Loucy (cell line): ENCODE results near the gene KLHL41.

Source experiments
- H2AFZ ChIP-seq: fragments of 200-600 bp; sonication (generic); 2 replicates; pipeline ENCODE4 v1.6.0; 2016; ENCODE audit warnings: antibody characterized with exemption, mild to moderate bottlenecking, low read length, moderate library complexity
- H3F3A ChIP-seq: fragments of 200-600 bp; 2 replicates; pipeline ENCODE4 v1.6.0; 2016; ENCODE audit warnings: antibody characterized with exemption, low read depth, mild to moderate bottlenecking
- H3K27me3 ChIP-seq: fragments of 200-600 bp; sonication (generic); 2 replicates; pipeline ENCODE4 v1.6.1; 2014; ENCODE audit warnings: low read length, mild to moderate bottlenecking; ENCODE audit not compliant: insufficient read depth, poor library complexity, severe bottlenecking
- H3K36me3 ChIP-seq: fragments of 200-600 bp; sonication (generic); 2 replicates; pipeline ENCODE4 v1.6.1; 2016; ENCODE audit warnings: low read length; ENCODE audit not compliant: insufficient read depth
- H3K4me1 ChIP-seq: fragments of 200-600 bp; sonication (generic); 2 replicates; pipeline ENCODE4 v1.5.1; 2014; ENCODE audit warnings: low read length, mild to moderate bottlenecking; ENCODE audit not compliant: insufficient read depth, poor library complexity, severe bottlenecking
- H3K4me2 ChIP-seq: fragments of 200-600 bp; sonication (generic); 2 replicates; pipeline ENCODE4 v1.6.0; 2014; ENCODE audit warnings: antibody characterized with exemption, low read length, low read depth, mild to moderate bottlenecking; ENCODE audit not compliant: poor library complexity, severe bottlenecking
- H3K4me3 ChIP-seq: fragments of 200-600 bp; sonication (generic); 2 replicates; pipeline ENCODE4 v1.5.1; 2014; ENCODE audit warnings: low read length, mild to moderate bottlenecking, mixed read lengths; ENCODE audit not compliant: poor library complexity, severe bottlenecking
- H3K79me2 ChIP-seq: fragments of 200-600 bp; sonication (generic); 2 replicates; pipeline ENCODE4 v1.6.1; 2014; ENCODE audit warnings: low read length; ENCODE audit not compliant: insufficient read depth
- H3K9ac ChIP-seq: fragments of 200-600 bp; sonication (generic); 2 replicates; pipeline ENCODE4 v1.6.0; 2014; ENCODE audit warnings: mild to moderate bottlenecking, low read depth, low read length, moderate library complexity; ENCODE audit not compliant: poor library complexity, severe bottlenecking
- H3K9me2 ChIP-seq: fragments of 200-600 bp; sonication (generic); replicated peaks from 2 replicates; pipeline ENCODE4 v1.6.1; 2016; ENCODE audit warnings: low read depth, low read length, mixed read lengths
- H3K9me3 ChIP-seq: fragments of 200-600 bp; sonication (generic); 2 replicates; pipeline ENCODE4 v1.6.1; 2014; ENCODE audit warnings: mild to moderate bottlenecking, antibody characterized with exemption, low read length, low read depth; ENCODE audit not compliant: insufficient read depth
- H4K20me1 ChIP-seq: fragments of 200-600 bp; sonication (generic); 2 replicates; pipeline ENCODE4 v1.6.0; 2014; ENCODE audit warnings: antibody characterized with exemption, low read length, mild to moderate bottlenecking; ENCODE audit not compliant: insufficient read depth, poor library complexity, severe bottlenecking
- CTCF ChIP-seq: fragments of 200-600 bp; sonication (generic); conservative IDR thresholded peaks from 2 replicates; pipeline ENCODE4 v1.5.1; 2014; ENCODE audit warnings: mild to moderate bottlenecking, antibody characterized with exemption, low read length
- EZH2phosphoT487 ChIP-seq: fragments of 200-600 bp; IDR thresholded peaks from 2 replicates; pipeline ENCODE4 v1.6.1; 2018; ENCODE audit warnings: antibody characterized with exemption, mild to moderate bottlenecking, moderate library complexity, borderline replicate concordance

Gene KLHL41

DNA sequence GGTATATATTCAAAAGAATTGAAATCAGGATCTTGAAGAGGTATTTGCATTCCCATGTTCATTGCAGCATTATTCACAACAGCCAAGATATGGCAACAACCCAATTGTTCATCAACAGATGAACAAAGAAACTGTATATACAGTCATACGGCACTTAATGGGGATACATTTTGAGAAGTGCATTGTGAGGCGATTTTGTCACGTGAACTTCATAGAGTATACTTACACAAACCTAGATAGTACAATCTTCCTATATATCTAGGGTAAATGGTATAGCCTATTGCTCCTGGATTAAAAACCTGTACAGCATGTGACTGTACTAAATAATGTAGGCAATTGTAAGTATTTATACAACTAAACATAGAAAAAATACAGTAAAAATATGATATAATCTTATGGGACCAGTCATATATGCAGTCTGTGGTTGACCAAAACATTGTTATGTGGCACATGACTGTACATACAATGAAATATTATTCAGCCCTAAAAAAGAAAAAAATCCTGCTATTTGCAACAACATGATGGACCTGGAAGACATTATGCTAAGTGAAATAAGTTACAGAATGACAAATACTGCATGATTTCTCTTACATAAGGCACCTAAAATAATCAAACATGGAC is 39.4 kb upstream of the KLHL41 start:
- H3K9me3 ChIP-seq = no peaks in the 10 kb centered on the region
- no peak overlapping the region for H3K9ac ChIP-seq
- no peaks in the 10 kb centered on the region for H3F3A ChIP-seq
- H3K4me3 ChIP-seq = no peak overlapping the region
- H3K9me2 ChIP-seq = no peaks in the 10 kb centered on the region
- no peaks in the 10 kb centered on the region for H3K27me3 ChIP-seq
- no peak overlapping the region for H2AFZ ChIP-seq
- H3K4me2 ChIP-seq = no peak overlapping the region
- H4K20me1 ChIP-seq = no peaks in the 10 kb centered on the region
- no peaks in the 10 kb centered on the region for H3K36me3 ChIP-seq
- no peak for TF ChIP-seq CTCF
- TF ChIP-seq EZH2phosphoT487 = no peak
- no peaks in the 10 kb centered on the region for H3K79me2 ChIP-seq
- no peaks in the 10 kb centered on the region for H3K4me1 ChIP-seq

GRCh38 chr2:169472249-169472648 is 37.3 kb upstream of the KLHL41 start:
- Histone ChIP-seq H3K9me3 (no peaks in the 10 kb centered on the region), H2AFZ (no peak overlapping the region; the same call in 1 of the 2 replicates), H3K36me3 (no peaks in the 10 kb centered on the region), H3K4me2 (no peak overlapping the region), H3K79me2 (no peaks in the 10 kb centered on the region), H4K20me1 (no peaks in the 10 kb centered on the region), H3K4me3 (no peak overlapping the region), H3K9ac (no peak overlapping the region), H3K4me1 (no peaks in the 10 kb centered on the region), H3K27me3 (no peaks in the 10 kb centered on the region), H3K9me2 (no peaks in the 10 kb centered on the region), H3F3A (no peaks in the 10 kb centered on the region)
- TF ChIP-seq CTCF (no peak), EZH2phosphoT487 (no peak)

DNA sequence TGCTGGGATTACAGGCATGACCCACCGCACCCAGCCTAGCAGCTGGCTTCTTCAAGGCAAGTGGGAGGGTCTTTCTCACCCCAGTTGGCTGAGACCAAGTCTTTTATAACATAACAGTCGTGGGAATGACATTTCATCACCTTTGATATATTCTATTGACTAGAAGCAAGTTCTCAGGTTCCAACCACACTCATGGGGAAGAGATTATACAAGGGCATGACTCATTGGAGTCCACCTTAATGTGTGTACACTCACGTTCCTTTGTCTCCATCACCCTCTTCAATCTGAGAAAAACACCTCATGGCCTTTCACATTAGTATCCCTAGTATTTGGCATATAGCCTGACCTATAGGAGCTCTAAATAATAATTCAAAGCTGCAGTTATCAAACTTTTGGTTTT is 33.0 kb upstream of the KLHL41 start:
- Histone ChIP-seq H3K9ac (no peak overlapping the region), H3K9me3 (no peaks in the 10 kb centered on the region), H3K9me2 (no peaks in the 10 kb centered on the region), H3K79me2 (no peaks in the 10 kb centered on the region), H3K4me3 (no peak overlapping the region), H4K20me1 (no peaks in the 10 kb centered on the region), H3F3A (no peaks in the 10 kb centered on the region), H3K27me3 (no peaks in the 10 kb centered on the region), H3K4me2 (no peak overlapping the region), H2AFZ (no peak overlapping the region), H3K4me1 (peaks cover 9% of the 10 kb centered on the region), H3K36me3 (no peaks in the 10 kb centered on the region)
- TF ChIP-seq CTCF = no peak
- no peak for TF ChIP-seq EZH2phosphoT487
